GM23338 (cell line): ENCODE results near the gene ETV5. TPM values are rescaled to one million over a fixed set of nuclear protein-coding genes. Genes with fewer than 3 reads are reported as not detected.
A peak's percentile ranks its signal among the peaks of the same experiment; 100 is the strongest.

Source experiments
- ATAC-seq: fragments of 200-7000 bp; cut with Tn5 transposase; 3 replicates; pipeline ENCODE4 v1.9.1; 2020
- DNase-seq: peaks from one replicate; pipeline ENCODE4 v3.0.0-alpha.2; 2015; ENCODE audit warnings: low spot score
- H2AFZ ChIP-seq: fragments of 200-600 bp; sonication (generic); 2 replicates; pipeline ENCODE4 v1.8.0; 2016; ENCODE audit warnings: antibody characterized with exemption, mild to moderate bottlenecking, moderate library complexity
- H3F3A ChIP-seq: fragments of 200-600 bp; sonication (generic); replicated peaks from 2 replicates; pipeline ENCODE4 v1.8.0; 2017; ENCODE audit warnings: antibody characterized with exemption, mixed run types, low read depth
- H3K27ac ChIP-seq: fragments of 200-600 bp; sonication (generic); 2 replicates; pipeline ENCODE4 v1.6.1; 2016; ENCODE audit warnings: low read depth
- H3K27me3 ChIP-seq: fragments of 200-600 bp; sonication (generic); 2 replicates; pipeline ENCODE4 v1.8.0; 2016; ENCODE audit warnings: mild to moderate bottlenecking, mixed run types, moderate library complexity; ENCODE audit not compliant: insufficient read depth
- H3K36me3 ChIP-seq: fragments of 200-600 bp; sonication (generic); 2 replicates; pipeline ENCODE4 v1.8.0; 2016; ENCODE audit warnings: mild to moderate bottlenecking; ENCODE audit not compliant: insufficient read depth
- H3K4me1 ChIP-seq: fragments of 200-600 bp; sonication (generic); 2 replicates; pipeline ENCODE4 v1.8.0; 2016; ENCODE audit warnings: mild to moderate bottlenecking, moderate library complexity; ENCODE audit not compliant: insufficient read depth
- H3K4me2 ChIP-seq: fragments of 200-600 bp; sonication (generic); 2 replicates; pipeline ENCODE4 v1.7.1; 2017; ENCODE audit warnings: mixed run types
- H3K4me3 ChIP-seq: fragments of 200-600 bp; sonication (generic); 2 replicates; pipeline ENCODE4 v1.6.1; 2016; ENCODE audit warnings: mixed run types
- H3K79me2 ChIP-seq: fragments of 200-600 bp; sonication (generic); replicated peaks from 2 replicates; pipeline ENCODE4 v1.8.0; 2017; ENCODE audit warnings: mild to moderate bottlenecking; ENCODE audit not compliant: insufficient read depth
- H3K9me2 ChIP-seq: fragments of 200-600 bp; sonication (generic); 2 replicates; pipeline ENCODE4 v1.8.0; 2017; ENCODE audit not compliant: insufficient read depth
- H4K20me1 ChIP-seq: fragments of 200-600 bp; sonication (generic); replicated peaks from 2 replicates; pipeline ENCODE4 v1.8.0; 2017; ENCODE audit warnings: mild to moderate bottlenecking; ENCODE audit not compliant: insufficient read depth
- H3K27ac Mint-ChIP-seq: 2 replicates; pipeline ENCODE4 v1.8.0; 2020; ENCODE audit warnings: inconsistent platforms, mild to moderate bottlenecking, moderate library complexity, mixed read lengths
- H3K27me3 Mint-ChIP-seq: 3 replicates; pipeline ENCODE4 v1.8.0; 2022; ENCODE audit warnings: low read depth, mild to moderate bottlenecking, moderate library complexity, mixed read lengths, inconsistent platforms; ENCODE audit not compliant: insufficient read depth, poor library complexity
- H3K36me3 Mint-ChIP-seq: 3 replicates; pipeline ENCODE4 v1.8.0; 2021; ENCODE audit warnings: low read depth, mild to moderate bottlenecking, inconsistent platforms, moderate library complexity, mixed read lengths
- H3K4me1 Mint-ChIP-seq: 3 replicates; pipeline ENCODE4 v1.8.0; 2020; ENCODE audit warnings: mild to moderate bottlenecking, inconsistent platforms, mixed read lengths
- H3K4me3 Mint-ChIP-seq: 3 replicates; pipeline ENCODE4 v1.8.0; 2021; ENCODE audit warnings: moderate library complexity, mild to moderate bottlenecking, inconsistent platforms, mixed read lengths
- H3K9me3 Mint-ChIP-seq: 3 replicates; pipeline ENCODE4 v1.8.0; 2020; ENCODE audit warnings: moderate library complexity, mild to moderate bottlenecking, inconsistent platforms, mixed read lengths
- ETS1 ChIP-seq: IDR thresholded peaks from 2 replicates; pipeline ENCODE4 v1.6.1; 2016; ENCODE audit warnings: antibody characterized with exemption
- EZH2 ChIP-seq: fragments of 200-600 bp; sonication (generic); IDR thresholded peaks from one replicate; pipeline ENCODE4 v1.8.0; 2017; ENCODE audit warnings: antibody characterized with exemption, mild to moderate bottlenecking, low read depth; ENCODE audit not compliant: unreplicated experiment
- ZNF114 ChIP-seq: fragments of 250-450 bp; sonication (Bioruptor Pico); IDR thresholded peaks from 2 replicates; pipeline ENCODE4 v1.5.0; 2020; ENCODE audit warnings: mild to moderate bottlenecking, moderate library complexity
- ZNF331 ChIP-seq: fragments of 250-450 bp; sonication (Bioruptor Pico); IDR thresholded peaks from 2 replicates; pipeline ENCODE4 v1.5.0; 2020; ENCODE audit warnings: low read depth, mild to moderate bottlenecking, moderate library complexity
- polyA plus RNA-seq: library from polyadenylated mRNA; unstranded; fragments of >200 nt; fragmentation: Nextera tagmentation; extraction: Ambion mirVana; gene quantifications from 2 replicates; pipeline ENCODE4 v1.2.1, GENCODE V29; 2016
- total RNA-seq: library from RNA; depleted of rRNA; stranded (reverse); fragments of >200 nt; shearing (Covaris generic); gene quantifications from 2 replicates; pipeline ENCODE4 v1.2.3, GENCODE V29; 2014
- TF ChIP-seq, protein P1 (sequence below): fragments of 250-450 bp; sonication (Bioruptor Pico); IDR thresholded peaks from 2 replicates; pipeline ENCODE4 v1.5.0; 2020; ENCODE audit warnings: mild to moderate bottlenecking, moderate library complexity

ETV5 gene
- total and polyA plus RNA-seq, 2 experiments from 2014 or later, result 33.5 to 57.1 TPM

DNA sequence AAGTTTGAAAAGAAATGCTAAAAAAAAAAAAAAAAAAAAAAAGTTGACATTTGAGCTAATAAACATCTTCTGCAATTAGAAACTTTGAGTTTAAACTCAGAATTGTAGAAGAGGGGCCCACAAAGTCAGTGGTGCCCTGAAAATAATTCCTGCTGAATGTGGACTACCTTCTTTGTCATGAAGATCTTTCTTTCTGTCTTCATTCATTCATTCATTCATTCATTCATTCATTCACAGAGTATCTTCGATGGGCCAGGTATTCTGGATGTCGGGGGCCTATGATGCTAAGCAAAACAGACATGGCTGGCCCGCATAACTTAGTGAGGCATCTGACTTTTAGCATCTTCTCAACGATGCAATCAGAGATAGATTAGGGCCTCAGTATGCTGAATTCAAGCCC, 24.6 kb downstream of the ETV5 start (continued):
- TF ChIP-seq ZNF331 (CRISPR knock-in tag), result no peak

DNA sequence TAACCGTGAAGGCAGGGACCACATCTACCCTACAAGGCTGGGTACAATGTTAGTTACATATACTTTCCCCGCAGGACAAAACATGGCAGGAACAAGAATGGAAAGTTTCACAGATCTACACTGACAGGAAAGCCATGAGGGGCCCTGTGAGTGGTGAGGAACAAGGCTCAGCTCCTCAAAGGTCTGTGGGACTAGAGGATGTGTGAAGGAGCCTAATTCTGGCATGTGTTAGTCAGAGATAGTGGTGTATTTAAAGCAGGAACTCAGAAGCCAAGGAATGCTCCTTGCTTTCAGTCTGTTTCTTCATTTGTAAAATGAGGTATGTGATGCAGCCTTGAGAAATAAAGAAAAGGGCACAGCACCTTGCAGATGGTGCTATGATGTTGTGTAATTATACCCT, 25.1 kb downstream of the ETV5 start:
- Histone ChIP-seq H2AFZ (no peak overlapping the region), H3K4me2 (peak overlapping the region; percentile 17; the same call in 1 of the 2 replicates), H3K4me3 (no peak overlapping the region), H3F3A (no peaks in the 10 kb centered on the region), H3K27me3 (no peaks in the 10 kb centered on the region), H4K20me1 (no peaks in the 10 kb centered on the region), H3K79me2 (peaks cover 5% of the 10 kb centered on the region), H3K9me2 (no peaks in the 10 kb centered on the region), H3K4me1 (peaks cover 55% of the 10 kb centered on the region), H3K27ac (peak overlapping the region; percentile 53), H3K36me3 (no peaks in the 10 kb centered on the region)
- no peak overlapping the region; the same call in 2 of the 3 replicates for H3K4me3 Mint-ChIP-seq
- ATAC-seq (no peak), DNase-seq (peak; percentile 45)
- peaks cover 5% of the 10 kb centered on the region; the same call in 2 of the 3 replicates for H3K9me3 Mint-ChIP-seq
- peak overlapping the region; percentile 83 for H3K27ac Mint-ChIP-seq
- TF ChIP-seq ZNF114, result no peak
- no peak for TF ChIP-seq ETS1
- TF ChIP-seq EZH2, result no peak
- TF ChIP-seq, protein P1, sequence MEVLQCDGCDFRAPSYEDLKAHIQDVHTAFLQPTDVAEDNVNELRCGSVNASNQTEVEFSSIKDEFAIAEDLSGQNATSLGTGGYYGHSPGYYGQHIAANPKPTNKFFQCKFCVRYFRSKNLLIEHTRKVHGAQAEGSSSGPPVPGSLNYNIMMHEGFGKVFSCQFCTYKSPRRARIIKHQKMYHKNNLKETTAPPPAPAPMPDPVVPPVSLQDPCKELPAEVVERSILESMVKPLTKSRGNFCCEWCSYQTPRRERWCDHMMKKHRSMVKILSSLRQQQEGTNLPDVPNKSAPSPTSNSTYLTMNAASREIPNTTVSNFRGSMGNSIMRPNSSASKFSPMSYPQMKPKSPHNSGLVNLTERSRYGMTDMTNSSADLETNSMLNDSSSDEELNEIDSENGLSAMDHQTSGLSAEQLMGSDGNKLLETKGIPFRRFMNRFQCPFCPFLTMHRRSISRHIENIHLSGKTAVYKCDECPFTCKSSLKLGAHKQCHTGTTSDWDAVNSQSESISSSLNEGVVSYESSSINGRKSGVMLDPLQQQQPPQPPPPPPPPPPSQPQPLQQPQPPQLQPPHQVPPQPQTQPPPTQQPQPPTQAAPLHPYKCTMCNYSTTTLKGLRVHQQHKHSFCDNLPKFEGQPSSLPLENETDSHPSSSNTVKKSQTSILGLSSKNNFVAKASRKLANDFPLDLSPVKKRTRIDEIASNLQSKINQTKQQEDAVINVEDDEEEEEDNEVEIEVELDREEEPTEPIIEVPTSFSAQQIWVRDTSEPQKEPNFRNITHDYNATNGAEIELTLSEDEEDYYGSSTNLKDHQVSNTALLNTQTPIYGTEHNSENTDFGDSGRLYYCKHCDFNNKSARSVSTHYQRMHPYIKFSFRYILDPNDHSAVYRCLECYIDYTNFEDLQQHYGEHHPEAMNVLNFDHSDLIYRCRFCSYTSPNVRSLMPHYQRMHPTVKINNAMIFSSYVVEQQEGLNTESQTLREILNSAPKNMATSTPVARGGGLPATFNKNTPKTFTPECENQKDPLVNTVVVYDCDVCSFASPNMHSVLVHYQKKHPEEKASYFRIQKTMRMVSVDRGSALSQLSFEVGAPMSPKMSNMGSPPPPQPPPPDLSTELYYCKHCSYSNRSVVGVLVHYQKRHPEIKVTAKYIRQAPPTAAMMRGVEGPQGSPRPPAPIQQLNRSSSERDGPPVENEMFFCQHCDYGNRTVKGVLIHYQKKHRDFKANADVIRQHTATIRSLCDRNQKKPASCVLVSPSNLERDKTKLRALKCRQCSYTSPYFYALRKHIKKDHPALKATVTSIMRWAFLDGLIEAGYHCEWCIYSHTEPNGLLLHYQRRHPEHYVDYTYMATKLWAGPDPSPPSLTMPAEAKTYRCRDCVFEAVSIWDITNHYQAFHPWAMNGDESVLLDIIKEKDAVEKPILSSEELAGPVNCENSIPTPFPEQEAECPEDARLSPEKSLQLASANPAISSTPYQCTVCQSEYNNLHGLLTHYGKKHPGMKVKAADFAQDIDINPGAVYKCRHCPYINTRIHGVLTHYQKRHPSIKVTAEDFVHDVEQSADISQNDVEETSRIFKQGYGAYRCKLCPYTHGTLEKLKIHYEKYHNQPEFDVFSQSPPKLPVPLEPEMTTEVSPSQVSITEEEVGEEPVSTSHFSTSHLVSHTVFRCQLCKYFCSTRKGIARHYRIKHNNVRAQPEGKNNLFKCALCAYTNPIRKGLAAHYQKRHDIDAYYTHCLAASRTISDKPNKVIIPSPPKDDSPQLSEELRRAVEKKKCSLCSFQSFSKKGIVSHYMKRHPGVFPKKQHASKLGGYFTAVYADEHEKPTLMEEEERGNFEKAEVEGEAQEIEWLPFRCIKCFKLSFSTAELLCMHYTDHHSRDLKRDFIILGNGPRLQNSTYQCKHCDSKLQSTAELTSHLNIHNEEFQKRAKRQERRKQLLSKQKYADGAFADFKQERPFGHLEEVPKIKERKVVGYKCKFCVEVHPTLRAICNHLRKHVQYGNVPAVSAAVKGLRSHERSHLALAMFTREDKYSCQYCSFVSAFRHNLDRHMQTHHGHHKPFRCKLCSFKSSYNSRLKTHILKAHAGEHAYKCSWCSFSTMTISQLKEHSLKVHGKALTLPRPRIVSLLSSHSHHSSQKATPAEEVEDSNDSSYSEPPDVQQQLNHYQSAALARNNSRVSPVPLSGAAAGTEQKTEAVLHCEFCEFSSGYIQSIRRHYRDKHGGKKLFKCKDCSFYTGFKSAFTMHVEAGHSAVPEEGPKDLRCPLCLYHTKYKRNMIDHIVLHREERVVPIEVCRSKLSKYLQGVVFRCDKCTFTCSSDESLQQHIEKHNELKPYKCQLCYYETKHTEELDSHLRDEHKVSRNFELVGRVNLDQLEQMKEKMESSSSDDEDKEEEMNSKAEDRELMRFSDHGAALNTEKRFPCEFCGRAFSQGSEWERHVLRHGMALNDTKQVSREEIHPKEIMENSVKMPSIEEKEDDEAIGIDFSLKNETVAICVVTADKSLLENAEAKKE (CRISPR knock-in tag), result no peak
- peaks cover 3% of the 10 kb centered on the region for H3K27me3 Mint-ChIP-seq
- H3K4me1 Mint-ChIP-seq, result peaks cover 59% of the 10 kb centered on the region
- peaks cover 44% of the 10 kb centered on the region for H3K36me3 Mint-ChIP-seq
